Measurements from ENCODE around the gene HEMGN.

DNA sequence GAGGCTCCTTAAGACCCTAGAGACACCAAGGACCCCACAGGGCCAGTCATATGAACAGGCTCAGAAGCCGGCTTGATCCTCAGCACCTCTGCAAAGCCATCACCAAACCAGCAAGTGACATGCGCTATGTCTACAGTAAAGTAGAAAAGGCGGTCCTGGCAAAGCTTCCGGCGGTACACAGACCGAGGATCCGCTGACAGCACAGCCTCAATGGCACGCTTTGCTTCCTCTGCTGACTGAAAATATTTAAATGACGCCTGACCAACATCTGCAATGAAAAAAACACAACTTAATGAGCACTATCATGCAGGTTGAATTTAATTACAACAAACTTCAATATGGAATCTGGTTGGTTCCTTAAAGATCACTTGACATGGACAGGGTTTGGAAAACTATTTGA lies 33.2 kb downstream of the HEMGN start:
- no peak for TF ChIP-seq SP1 (IDR thresholded peaks at IDR 0.05)
- TF ChIP-seq ELF4 (IDR thresholded peaks at IDR 0.05): no peak
- no peak for TF ChIP-seq FOXA1 (IDR thresholded peaks at IDR 0.05)
- TF ChIP-seq BHLHE40 (IDR thresholded peaks at IDR 0.05; ENCODE audit: borderline replicate concordance): no peak
- TF ChIP-seq FOXK2 (IDR thresholded peaks at IDR 0.05): no peak
- no peak for TF ChIP-seq TARDBP (IDR thresholded peaks at IDR 0.05)
- TF ChIP-seq ZNF384 (IDR thresholded peaks at IDR 0.05): no peak
- TF ChIP-seq, protein P1, sequence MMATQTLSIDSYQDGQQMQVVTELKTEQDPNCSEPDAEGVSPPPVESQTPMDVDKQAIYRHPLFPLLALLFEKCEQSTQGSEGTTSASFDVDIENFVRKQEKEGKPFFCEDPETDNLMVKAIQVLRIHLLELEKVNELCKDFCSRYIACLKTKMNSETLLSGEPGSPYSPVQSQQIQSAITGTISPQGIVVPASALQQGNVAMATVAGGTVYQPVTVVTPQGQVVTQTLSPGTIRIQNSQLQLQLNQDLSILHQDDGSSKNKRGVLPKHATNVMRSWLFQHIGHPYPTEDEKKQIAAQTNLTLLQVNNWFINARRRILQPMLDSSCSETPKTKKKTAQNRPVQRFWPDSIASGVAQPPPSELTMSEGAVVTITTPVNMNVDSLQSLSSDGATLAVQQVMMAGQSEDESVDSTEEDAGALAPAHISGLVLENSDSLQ (IDR thresholded peaks at IDR 0.05): no peak
- TF ChIP-seq NFRKB (IDR thresholded peaks at IDR 0.05): no peak
- no peak for TF ChIP-seq HDGF (IDR thresholded peaks at IDR 0.05; ENCODE audit: borderline replicate concordance)
- no peak for TF ChIP-seq SUZ12 (IDR thresholded peaks at IDR 0.05)
- TF ChIP-seq LEF1 (IDR thresholded peaks at IDR 0.05; ENCODE audit: borderline replicate concordance): no peak
- no peak for TF ChIP-seq FOXM1 (IDR thresholded peaks at IDR 0.05; ENCODE audit: borderline replicate concordance)

Measured in HEK293T (cell line).